GM23248 (cell line): ENCODE measurements around the gene CCDC197.

ENCODE experiments used
- EZH2 ChIP-seq: fragments of 200-600 bp; sonication (generic); IDR thresholded peaks from 2 replicates; pipeline ENCODE4 v1.6.1; 2018; ENCODE audit warnings: antibody characterized with exemption, mild to moderate bottlenecking; ENCODE audit not compliant: insufficient read depth, poor library complexity, severe bottlenecking
- EZH2phosphoT487 ChIP-seq: fragments of 200-600 bp; sonication (generic); IDR thresholded peaks from 2 replicates; pipeline ENCODE4 v1.6.1; 2018; ENCODE audit warnings: antibody characterized with exemption, moderate library complexity, mild to moderate bottlenecking, low read depth; ENCODE audit not compliant: insufficient read depth

GRCh38 chr14:94011795-94012194 is 14.7 kb downstream of the CCDC197 start:
- TF ChIP-seq EZH2: no peak
- TF ChIP-seq EZH2phosphoT487: no peak
